ENCODE measurements around the gene ASPSCR1.
"Not testable (repeated sequence)": the region's sequence is repeated elsewhere in the genome, so short reads cannot be mapped to it uniquely, and the experiment has no call there.

Gene ASPSCR1

GRCh38 chr17:82025401-82026107 is 48.1 kb downstream of the ASPSCR1 start:
- DNase-seq, result no peak

- no peak for DNase-seq
Observed at GRCh38 chr17:82028246-82028645, 50.8 kb downstream of the ASPSCR1 start.

GRCh38 chr17:82028966-82029365 is 51.5 kb downstream of the ASPSCR1 start:
- DNase-seq, result no peak

GRCh38 chr17:82029391-82029790 is 52.0 kb downstream of the ASPSCR1 start:
- DNase-seq, result no peak

GRCh38 chr17:82029990-82030469 is 52.6 kb downstream of the ASPSCR1 start:
- DNase-seq, result no peak

GRCh38 chr17:82030470-82031302 is 53.3 kb downstream of the ASPSCR1 start:
- peak; percentile 78 for DNase-seq

GRCh38 chr17:82031303-82031884 is 54.0 kb downstream of the ASPSCR1 start, which contains the start of gene RAC3:
RAC3 (plus strand) TSS chr17:82031678; CDS start chr17:82031762, 84 bp downstream.
- DNase-seq, result no peak

GRCh38 chr17:82031885-82032627 is 54.6 kb downstream of the ASPSCR1 start:
- DNase-seq, result no peak

GRCh38 chr17:82033359-82034085 is 56.1 kb downstream of the ASPSCR1 start:
- DNase-seq, result no peak

- DNase-seq, result no peak
Observed at GRCh38 chr17:82034371-82035011, 57.1 kb downstream of the ASPSCR1 start.

- no peak for DNase-seq
Observed at GRCh38 chr17:82035488-82035887, 58.1 kb downstream of the ASPSCR1 start.

GRCh38 chr17:82035956-82036633 is 58.7 kb downstream of the ASPSCR1 start:
- DNase-seq, result no peak

- DNase-seq, result no peak
Observed at GRCh38 chr17:82036634-82037091, 59.2 kb downstream of the ASPSCR1 start.

GRCh38 chr17:82037092-82037888 is 59.9 kb downstream of the ASPSCR1 start, which contains the start of gene DCXR:
DCXR (minus strand) TSS chr17:82037697; CDS start chr17:82037682, 15 bp downstream.
- DNase-seq, result peak; percentile 95

- no peak for DNase-seq
Observed at GRCh38 chr17:82037889-82038195, 60.4 kb downstream of the ASPSCR1 start.

GRCh38 chr17:82038796-82039409 is 61.5 kb downstream of the ASPSCR1 start:
- not testable (repeated sequence) for DNase-seq

- DNase-seq, result no peak
Observed at GRCh38 chr17:82039695-82040299, 62.4 kb downstream of the ASPSCR1 start.

GRCh38 chr17:82041144-82041814 is 63.9 kb downstream of the ASPSCR1 start:
- no peak for DNase-seq

Data from CD4-positive, alpha-beta T cell treated with Interleukin-4 for 4 hours (primary cell).